ENCODE data around the gene ATXN7L2.

GRCh38 chr1:109444346-109444745 lies 39.4 kb upstream of the ATXN7L2 start:
- no peak for TF ChIP-seq TAF1 (IDR thresholded peaks at IDR 0.05; ENCODE audit: borderline replicate concordance, insufficient read depth, low read length)
- TF ChIP-seq POLR2AphosphoS5 (IDR thresholded peaks at IDR 0.05; ENCODE audit: low read depth, low read length), result no peak
- no peak for TF ChIP-seq REST (IDR thresholded peaks at IDR 0.05; ENCODE audit: insufficient read depth in 1 of 2, low read depth in 2 of 2, low read length in 2 of 2)
- no peak for TF ChIP-seq SIN3A (IDR thresholded peaks at IDR 0.05; ENCODE audit: borderline replicate concordance, insufficient read depth, low read length)
